ENCODE results near the gene ADGRL1. TPM values are rescaled to one million over a fixed set of nuclear protein-coding genes. Genes with fewer than 3 reads are reported as not detected.

Gene ADGRL1
- total RNA-seq, 2 donors from 2014 or later = 21.0 to 31.2 TPM

DNA sequence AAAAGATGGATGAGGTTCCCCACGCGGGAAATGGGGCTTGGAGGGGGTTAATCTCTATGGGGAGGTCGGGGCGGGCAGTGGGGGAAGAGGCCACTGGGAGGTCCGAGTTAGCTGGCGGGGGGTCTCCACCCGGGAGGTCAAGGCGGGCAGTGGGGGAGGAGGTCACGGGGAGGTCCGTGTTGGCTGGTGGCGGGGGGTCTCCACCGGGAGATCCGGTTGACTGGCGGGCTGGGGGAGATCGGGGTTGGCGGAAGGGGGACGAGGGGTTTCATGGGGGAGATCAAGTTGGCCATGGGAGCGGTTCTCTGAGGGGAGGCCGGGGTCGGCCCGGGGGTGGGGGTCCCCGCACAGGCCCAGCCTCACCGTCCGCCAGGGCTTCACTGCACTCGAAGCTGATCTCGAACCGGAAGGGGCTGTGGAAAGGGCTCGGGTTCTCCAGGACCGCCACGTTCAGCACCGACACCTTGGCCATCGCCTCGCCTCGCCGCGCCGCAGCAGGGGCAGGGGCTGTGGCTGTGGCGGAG, 69.9 kb downstream of the ADGRL1 start:
- H3K36me3 ChIP-seq = no peaks in the 10 kb centered on the region
- DNase-seq (ENCODE audit: low spot score) = no peak
- H3K9me3 ChIP-seq = no peaks in the 10 kb centered on the region
- H3K27me3 ChIP-seq = no peaks in the 10 kb centered on the region
- H3K4me1 ChIP-seq = peaks cover 0 to 29% of the 10 kb centered on the region in 2 donors
- TF ChIP-seq, protein P1, sequence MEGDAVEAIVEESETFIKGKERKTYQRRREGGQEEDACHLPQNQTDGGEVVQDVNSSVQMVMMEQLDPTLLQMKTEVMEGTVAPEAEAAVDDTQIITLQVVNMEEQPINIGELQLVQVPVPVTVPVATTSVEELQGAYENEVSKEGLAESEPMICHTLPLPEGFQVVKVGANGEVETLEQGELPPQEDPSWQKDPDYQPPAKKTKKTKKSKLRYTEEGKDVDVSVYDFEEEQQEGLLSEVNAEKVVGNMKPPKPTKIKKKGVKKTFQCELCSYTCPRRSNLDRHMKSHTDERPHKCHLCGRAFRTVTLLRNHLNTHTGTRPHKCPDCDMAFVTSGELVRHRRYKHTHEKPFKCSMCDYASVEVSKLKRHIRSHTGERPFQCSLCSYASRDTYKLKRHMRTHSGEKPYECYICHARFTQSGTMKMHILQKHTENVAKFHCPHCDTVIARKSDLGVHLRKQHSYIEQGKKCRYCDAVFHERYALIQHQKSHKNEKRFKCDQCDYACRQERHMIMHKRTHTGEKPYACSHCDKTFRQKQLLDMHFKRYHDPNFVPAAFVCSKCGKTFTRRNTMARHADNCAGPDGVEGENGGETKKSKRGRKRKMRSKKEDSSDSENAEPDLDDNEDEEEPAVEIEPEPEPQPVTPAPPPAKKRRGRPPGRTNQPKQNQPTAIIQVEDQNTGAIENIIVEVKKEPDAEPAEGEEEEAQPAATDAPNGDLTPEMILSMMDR (IDR thresholded peaks at IDR 0.05) = no peak
- H3K4me3 ChIP-seq = peak overlapping the region; percentile 39 to 66
- peak overlapping the region in 1 of 2 donors; percentile 66 for H3K27ac ChIP-seq

DNA sequence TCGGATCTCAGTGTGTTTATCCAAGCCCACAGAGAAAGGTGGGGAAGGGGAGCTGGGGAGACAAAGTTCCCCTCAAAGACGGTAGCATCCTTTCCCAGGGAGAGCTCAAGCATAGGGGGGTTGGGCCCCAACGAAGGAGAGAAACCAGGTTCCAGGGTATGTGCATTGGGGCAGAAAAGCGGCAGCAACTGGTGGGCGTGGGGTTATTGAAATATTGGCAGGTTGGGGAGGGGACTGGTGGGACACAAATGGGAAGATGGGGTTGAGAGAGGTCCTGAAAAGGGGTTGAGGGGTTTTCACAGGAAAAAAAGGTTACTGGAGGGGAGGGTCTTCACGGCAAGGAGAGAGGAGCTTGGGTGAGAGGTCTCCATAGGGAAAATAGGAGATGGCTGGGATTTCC, 70.6 kb downstream of the ADGRL1 start:
- Histone ChIP-seq H3K27ac (no peak overlapping the region), H3K9me3 (no peaks in the 10 kb centered on the region), H3K27me3 (no peaks in the 10 kb centered on the region), H3K4me1 (peaks cover 0 to 29% of the 10 kb centered on the region in 2 donors), H3K36me3 (no peaks in the 10 kb centered on the region), H3K4me3 (peak overlapping the region in 1 of 2 donors; percentile 66)
- TF ChIP-seq, protein P1 (IDR thresholded peaks at IDR 0.05) = no peak
- no peak for DNase-seq (ENCODE audit: low spot score)

DNA sequence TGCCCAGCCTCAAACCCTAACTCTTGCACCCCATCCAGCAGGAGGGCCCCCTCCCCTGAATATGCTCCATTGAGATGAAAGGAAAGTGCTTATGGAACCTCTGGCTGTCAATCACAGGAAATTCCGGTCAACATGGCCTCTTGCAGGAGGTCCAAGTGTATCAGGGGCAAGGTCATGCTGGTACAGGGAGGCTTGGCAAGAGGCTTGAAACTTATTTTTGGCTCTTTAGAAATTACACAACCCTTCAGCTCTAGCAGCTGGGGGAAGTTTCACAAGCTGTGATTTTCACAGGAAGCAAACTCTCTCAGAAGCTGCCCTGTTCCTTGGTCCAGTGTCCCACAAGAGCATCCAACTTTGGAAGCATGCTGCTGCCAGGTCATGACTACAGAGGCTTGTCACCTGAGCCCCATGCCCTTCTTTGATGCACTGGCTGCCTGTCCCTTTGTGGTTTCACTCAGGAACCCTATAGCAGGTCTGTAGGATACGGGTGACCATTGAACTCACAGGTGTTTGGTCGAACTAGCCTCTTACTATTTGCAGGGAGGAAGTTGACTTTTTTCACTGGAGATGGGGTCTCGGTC, 78.0 kb downstream of the ADGRL1 start:
- H3K4me3 ChIP-seq = no peak overlapping the region
- H3K4me1 ChIP-seq = peaks cover 0 to 20% of the 10 kb centered on the region in 2 donors
- no peaks in the 10 kb centered on the region for H3K9me3 ChIP-seq
- H3K27ac ChIP-seq = peak overlapping the region; percentile 61 to 77
- H3K36me3 ChIP-seq = no peaks in the 10 kb centered on the region
- no peak for DNase-seq (ENCODE audit: low spot score)
- TF ChIP-seq, protein P1 (IDR thresholded peaks at IDR 0.05) = no peak
- H3K27me3 ChIP-seq = no peaks in the 10 kb centered on the region

DNA sequence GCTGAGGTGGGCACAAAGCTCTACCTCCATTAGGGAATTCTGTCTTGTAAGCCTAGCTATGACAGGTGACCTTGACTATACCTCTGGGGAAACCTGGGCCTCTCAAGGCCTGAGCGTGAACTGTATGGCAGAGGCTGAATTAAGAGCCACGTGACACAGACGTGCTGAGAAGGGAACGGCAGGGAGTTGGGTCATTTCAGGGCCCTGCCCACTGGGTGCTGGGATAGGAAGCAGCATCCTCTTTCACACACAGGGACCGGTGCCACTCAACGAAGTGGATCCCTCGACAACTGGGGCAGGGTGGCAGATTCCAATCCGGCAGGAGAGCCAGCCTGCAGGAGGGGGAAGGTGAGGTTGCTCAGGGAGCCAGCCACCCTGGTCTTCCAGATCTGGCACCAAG, 78.8 kb downstream of the ADGRL1 start:
- no peaks in the 10 kb centered on the region for H3K36me3 ChIP-seq
- H3K27ac ChIP-seq = peak overlapping the region; percentile 61 to 77
- peak; percentile 69 for DNase-seq (ENCODE audit: low spot score)
- peaks cover 0 to 20% of the 10 kb centered on the region in 2 donors for H3K4me1 ChIP-seq
- H3K27me3 ChIP-seq = no peaks in the 10 kb centered on the region
- H3K4me3 ChIP-seq = no peak overlapping the region
- H3K9me3 ChIP-seq = no peaks in the 10 kb centered on the region
- TF ChIP-seq, protein P1 (IDR thresholded peaks at IDR 0.05) = no peak

DNA sequence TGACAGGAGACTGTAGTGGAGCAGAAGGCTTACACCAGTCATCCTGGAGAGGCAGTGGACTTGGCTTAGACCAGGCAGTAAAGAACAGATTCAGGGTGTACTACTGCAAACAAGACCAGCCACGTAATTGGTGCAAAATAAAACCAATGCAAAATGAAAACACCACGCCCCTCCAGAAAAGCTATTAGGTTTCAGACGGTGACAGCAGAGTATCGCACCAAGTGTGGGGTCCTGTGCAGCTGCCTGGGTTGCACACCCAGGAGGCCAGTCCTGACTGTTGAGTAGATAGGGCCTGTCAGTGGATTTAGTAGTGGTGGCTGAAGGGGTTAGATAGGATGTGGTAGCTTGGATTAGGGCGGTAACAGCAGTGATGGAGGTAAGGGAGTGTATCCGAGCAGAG, 83.0 kb downstream of the ADGRL1 start:
- Histone ChIP-seq H3K4me3 (no peak overlapping the region), H3K4me1 (peaks cover 0 to 32% of the 10 kb centered on the region in 2 donors), H3K27me3 (no peaks in the 10 kb centered on the region), H3K9me3 (no peaks in the 10 kb centered on the region), H3K27ac (no peak overlapping the region), H3K36me3 (no peaks in the 10 kb centered on the region)
- TF ChIP-seq, protein P1 (IDR thresholded peaks at IDR 0.05) = no peak
- DNase-seq (ENCODE audit: low spot score) = no peak

DNA sequence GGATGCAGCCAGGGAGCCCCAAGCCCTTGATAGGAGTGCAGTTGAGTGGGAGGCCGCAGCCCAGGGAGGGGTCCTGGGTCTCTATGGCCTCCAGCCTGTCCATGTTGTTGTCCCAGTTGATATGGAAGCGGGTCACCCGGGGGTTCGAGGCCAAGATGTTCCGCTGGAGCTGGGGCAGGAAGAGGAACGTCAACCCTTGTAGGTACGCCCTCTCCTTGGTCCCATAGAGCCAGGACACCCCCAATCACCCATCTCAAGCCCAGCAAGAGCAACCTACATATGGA, 85.5 kb downstream of the ADGRL1 start:
- no peaks in the 10 kb centered on the region for H3K27me3 ChIP-seq
- peak overlapping the region; percentile 96 to 99 for H3K27ac ChIP-seq
- TF ChIP-seq, protein P1 (IDR thresholded peaks at IDR 0.05) = no peak
- peaks cover 0 to 40% of the 10 kb centered on the region in 2 donors for H3K4me1 ChIP-seq
- H3K36me3 ChIP-seq = no peaks in the 10 kb centered on the region
- DNase-seq (ENCODE audit: low spot score) = no peak
- H3K4me3 ChIP-seq = no peak overlapping the region
- H3K9me3 ChIP-seq = no peaks in the 10 kb centered on the region
